HG02885 (cell line): ENCODE results near the gene ZNF236.
A peak's percentile ranks its signal among the peaks of the same experiment; 100 is the strongest.

ENCODE experiments used
- ATAC-seq: cut with Tn5 transposase; IDR thresholded peaks from one replicate; pipeline ENCODE4 v1.9.1; 2021; ENCODE audit warnings: mild to moderate bottlenecking; ENCODE audit not compliant: unreplicated experiment, poor library complexity

The ZNF236 gene

GRCh38 chr18:76855594-76855993 lies 33.2 kb downstream of the ZNF236 start:
- no peak for ATAC-seq

DNA sequence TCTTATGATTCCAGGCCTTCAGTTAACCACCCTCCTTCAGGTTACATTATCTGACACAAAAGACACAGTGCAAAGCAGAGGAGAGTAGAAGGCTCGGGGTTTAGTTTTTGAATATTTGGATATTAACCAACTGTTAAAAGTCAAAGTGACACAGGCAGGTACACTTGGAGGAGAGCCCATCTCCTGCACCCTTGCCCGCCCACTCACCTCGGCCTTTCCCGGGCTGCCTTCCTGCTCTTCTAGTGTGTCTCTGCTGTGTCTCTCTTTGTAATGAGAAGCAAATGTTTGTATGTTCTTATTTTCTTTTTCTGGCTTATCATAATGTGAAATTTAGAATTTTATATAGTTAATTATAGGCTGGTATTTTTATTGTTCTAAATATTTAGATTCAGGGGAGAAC lies 35.1 kb downstream of the ZNF236 start:
- ATAC-seq = no peak

GRCh38 chr18:76859474-76860339 lies 37.4 kb downstream of the ZNF236 start:
- peak; percentile 95 for ATAC-seq

DNA sequence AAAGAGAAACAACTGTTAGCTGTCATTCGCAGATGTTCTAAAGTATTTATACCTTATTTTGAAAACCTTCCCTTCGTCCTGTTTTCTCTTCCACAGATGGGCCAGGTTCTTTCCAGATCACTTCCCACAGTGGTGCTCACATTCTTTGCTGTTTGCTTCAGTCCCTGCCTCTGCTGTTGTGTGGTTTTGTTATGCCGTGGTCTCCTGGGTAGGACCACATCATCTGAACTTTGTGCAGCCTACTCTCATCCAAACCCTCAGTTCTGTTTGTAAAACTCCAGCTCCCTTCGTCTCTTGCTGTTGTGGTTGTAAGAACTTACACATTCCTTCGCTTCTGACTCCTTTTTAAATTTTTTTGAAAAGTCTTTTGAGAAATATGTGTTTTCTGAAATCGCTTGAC lies 38.1 kb downstream of the ZNF236 start:
- ATAC-seq = no peak

GRCh38 chr18:76866666-76867065 lies 44.3 kb downstream of the ZNF236 start:
- ATAC-seq = no peak

DNA sequence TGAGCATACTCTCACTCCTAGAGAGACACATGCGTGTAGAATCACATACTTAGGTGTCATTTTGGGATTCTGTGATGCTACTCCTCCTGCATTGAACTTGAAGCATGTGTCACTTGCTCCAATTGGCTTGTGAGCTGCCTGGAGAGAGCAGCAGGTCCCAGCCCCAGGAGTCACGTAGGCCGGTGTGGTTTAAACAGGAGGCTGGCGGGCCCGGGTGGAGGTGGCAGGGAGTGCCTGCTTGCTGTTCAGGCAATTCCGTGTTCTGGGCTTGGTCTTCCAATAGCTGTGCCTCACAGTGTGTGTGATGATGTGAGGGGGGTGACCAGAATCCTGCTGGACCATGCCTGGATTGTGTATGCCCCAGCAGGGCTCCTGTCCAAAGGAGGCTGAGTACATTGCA lies 51.0 kb downstream of the ZNF236 start:
- ATAC-seq = no peak

DNA sequence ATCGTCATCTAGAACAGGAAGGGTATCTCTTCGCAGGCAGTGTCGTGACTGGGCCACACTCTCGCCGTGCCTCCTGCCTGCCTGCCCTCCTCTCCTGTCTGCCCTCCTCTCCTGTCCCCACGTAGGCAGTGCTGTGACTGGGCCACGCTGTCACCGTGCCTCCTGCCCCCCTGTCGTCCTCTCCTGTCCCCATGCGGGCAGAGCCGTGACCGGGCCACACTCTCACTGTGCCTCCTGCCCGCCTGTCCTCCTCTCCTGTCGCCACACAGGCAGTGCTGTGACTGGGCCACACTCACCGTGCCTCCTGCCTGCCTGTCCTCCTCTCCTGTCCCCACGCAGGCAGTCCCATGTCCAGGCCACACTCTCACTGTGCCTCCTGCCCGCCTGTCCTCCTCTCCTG lies 51.4 kb downstream of the ZNF236 start:
- no peak for ATAC-seq

GRCh38 chr18:76874642-76875389 lies 52.5 kb downstream of the ZNF236 start:
- ATAC-seq = peak; percentile 23

DNA sequence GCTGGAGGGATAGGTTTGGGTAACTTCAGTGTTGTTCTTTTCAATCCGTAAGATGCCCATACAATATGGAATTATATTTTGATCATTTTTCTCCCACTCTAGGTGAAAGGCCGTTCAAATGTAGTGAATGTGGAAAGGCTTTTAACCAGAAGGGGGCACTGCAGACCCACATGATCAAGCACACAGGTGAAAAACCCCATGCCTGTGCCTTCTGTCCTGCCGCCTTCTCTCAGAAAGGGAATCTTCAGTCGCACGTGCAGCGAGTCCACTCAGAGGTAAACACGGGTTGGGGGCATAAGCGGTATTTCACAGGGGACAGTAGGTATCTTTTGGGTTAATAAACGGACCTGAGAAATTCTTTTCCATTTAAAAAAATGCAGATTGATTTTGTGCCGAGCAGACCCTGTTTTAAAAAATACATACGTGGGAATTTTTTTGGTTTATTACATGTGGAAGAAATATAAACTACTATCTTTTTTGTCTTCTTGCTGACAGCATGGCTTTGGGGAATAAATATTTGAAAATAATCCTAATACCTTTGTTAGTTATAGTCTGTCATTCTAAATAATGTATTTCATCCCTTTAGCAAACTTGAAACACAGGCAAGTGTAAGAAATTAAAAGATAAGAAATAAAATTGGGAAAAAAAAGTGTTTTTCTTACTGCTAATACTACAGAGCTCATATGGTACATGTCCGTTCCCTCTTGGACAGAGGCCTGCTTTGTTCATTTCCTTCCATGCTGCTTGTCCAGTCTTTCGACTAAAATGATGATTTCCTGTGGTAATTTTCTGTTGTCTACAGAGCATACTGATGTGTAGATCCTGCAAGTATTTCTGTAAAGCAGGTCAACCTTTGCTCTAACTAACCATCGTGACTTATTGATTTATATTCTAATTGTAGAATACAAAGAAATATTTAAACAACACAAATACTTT lies 53.3 kb downstream of the ZNF236 start:
- ATAC-seq = peak; percentile 85

- no peak for ATAC-seq
Measured at GRCh38 chr18:76878426-76878825, 56.1 kb downstream of the ZNF236 start.

DNA sequence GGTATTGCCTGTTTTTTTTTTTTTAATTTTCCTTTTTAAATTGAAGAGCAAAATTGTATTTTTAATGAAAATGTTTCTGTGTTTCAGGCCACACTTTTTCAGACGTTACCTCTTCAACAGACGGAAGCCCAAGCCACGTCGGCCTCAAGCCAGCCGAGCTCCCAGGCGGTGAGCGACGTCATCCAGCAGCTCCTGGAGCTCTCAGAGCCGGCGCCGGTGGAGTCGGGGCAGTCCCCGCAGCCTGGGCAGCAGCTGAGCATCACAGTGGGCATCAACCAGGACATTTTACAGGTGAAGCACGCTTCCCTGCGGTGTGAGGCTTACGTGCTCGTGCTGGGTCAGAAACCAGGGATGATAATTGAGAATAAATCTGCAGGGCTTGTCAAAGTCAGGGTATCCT lies 57.7 kb downstream of the ZNF236 start:
- ATAC-seq = no peak

DNA sequence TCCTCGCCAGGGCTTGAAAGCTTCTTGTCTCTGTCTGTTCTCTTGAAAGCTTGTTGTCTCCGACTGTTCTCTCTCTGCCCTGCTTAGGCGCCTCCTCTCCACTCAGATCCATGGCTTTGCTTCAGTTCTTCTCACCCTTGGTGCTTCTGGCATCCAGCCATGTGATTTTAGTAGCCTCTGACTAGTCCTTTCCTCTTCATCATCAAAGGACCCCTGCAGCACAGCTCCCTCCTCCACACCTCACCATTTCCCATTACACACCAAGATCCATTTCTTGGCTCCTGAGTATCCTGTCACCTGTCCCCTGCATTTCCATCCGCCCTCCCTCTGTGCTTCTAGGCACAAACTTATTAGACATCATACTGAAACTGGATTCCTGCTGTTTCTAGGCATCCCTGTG lies 59.4 kb downstream of the ZNF236 start:
- ATAC-seq = no peak

GRCh38 chr18:76882146-76882545 lies 59.8 kb downstream of the ZNF236 start:
- ATAC-seq = no peak

- no peak for ATAC-seq
Measured at GRCh38 chr18:76885001-76885400, 62.6 kb downstream of the ZNF236 start.

- ATAC-seq = no peak
Measured at GRCh38 chr18:76886112-76886511, 63.8 kb downstream of the ZNF236 start.

- no peak for ATAC-seq
Measured at GRCh38 chr18:76889091-76889699, 66.8 kb downstream of the ZNF236 start.

GRCh38 chr18:76892832-76893231 lies 70.5 kb downstream of the ZNF236 start:
- ATAC-seq = no peak

- ATAC-seq = no peak
Measured at GRCh38 chr18:76894566-76895346, 72.4 kb downstream of the ZNF236 start.

GRCh38 chr18:76895498-76895897 lies 73.1 kb downstream of the ZNF236 start:
- ATAC-seq = no peak
